Measurements from ENCODE around the gene TCP11L2. TPM values are rescaled to one million over a fixed set of nuclear protein-coding genes. Genes with fewer than 3 reads are reported as not detected.

The TCP11L2 gene
- polyA plus RNA-seq, 2 donors: 10.6 to 19.4 TPM

DNA sequence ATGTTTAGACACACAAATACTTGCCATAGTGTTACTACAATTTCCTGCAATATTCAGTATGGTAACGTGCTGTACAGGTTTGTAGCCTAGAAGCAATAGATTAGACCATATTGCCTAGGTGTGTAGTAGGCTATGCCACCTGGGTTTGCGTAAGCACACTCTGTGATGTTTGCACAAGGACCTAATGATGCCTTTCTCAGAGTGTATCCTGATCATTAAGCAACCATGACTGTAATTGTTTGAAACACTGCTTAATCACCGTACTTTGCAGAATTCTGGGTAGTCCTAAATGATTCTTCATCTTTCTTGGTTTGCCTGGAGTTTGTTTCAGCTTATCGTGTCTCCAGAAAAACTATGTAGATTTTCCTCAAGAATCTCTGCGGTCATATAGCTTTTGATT lies 11.2 kb upstream of the TCP11L2 start:
- no peaks in the 10 kb centered on the region for H3K27me3 ChIP-seq (ENCODE audit: control insufficient read depth in 1 of 2, insufficient read depth in 2 of 2, low read length in 2 of 2)
- H3K4me1 ChIP-seq (ENCODE audit: control insufficient read depth in 2 of 2, insufficient read depth in 2 of 2, low read length in 1 of 2): peaks cover 0 to 2% of the 10 kb centered on the region in 2 donors
- H3K27ac ChIP-seq (ENCODE audit: low read depth in 2 of 2, low read length in 1 of 2): no peak overlapping the region
- no peaks in the 10 kb centered on the region for H3K36me3 ChIP-seq (ENCODE audit: control insufficient read depth in 2 of 2, insufficient read depth in 2 of 2, low read length in 1 of 2)
- 58 to 71% methylated on average over 5 of the region's 5 CpGs for WGBS, 2 donors
- no peaks in the 10 kb centered on the region for H3K9me3 ChIP-seq (ENCODE audit: control insufficient read depth in 2 of 2, insufficient read depth in 1 of 2, low read depth in 1 of 2, low read length in 1 of 2)
- no peak overlapping the region for H3K4me3 ChIP-seq (ENCODE audit: low read depth in 1 of 2, low read length in 2 of 2)

DNA sequence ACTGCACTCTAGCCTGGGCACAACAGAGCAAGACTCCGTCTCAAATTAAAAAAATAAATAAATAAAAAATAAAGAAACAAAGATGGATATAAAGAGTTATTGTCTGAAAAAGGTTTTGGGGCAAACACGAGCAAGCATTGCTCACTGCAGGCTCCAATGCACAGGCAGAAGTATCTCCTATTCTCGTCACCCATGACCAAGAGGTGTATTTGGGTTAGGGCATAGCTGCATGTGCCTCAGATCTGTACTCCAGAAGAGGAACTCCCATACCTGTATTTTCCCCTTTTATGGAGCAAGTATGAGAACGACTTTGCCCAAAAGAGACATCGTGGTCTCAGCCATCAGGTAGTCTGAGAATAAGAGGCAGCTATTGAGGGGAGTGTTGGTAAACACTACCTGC lies 10.2 kb upstream of the TCP11L2 start:
- peaks cover 0 to 2% of the 10 kb centered on the region in 2 donors for H3K4me1 ChIP-seq (ENCODE audit: control insufficient read depth in 2 of 2, insufficient read depth in 2 of 2, low read length in 1 of 2)
- H3K9me3 ChIP-seq (ENCODE audit: control insufficient read depth in 2 of 2, insufficient read depth in 1 of 2, low read depth in 1 of 2, low read length in 1 of 2): no peaks in the 10 kb centered on the region
- H3K36me3 ChIP-seq (ENCODE audit: control insufficient read depth in 2 of 2, insufficient read depth in 2 of 2, low read length in 1 of 2): no peaks in the 10 kb centered on the region
- H3K4me3 ChIP-seq (ENCODE audit: low read depth in 1 of 2, low read length in 2 of 2): no peak overlapping the region
- H3K27me3 ChIP-seq (ENCODE audit: control insufficient read depth in 1 of 2, insufficient read depth in 2 of 2, low read length in 2 of 2): no peaks in the 10 kb centered on the region
- H3K27ac ChIP-seq (ENCODE audit: low read depth in 2 of 2, low read length in 1 of 2): no peak overlapping the region
- 93% methylated on average over 5 of the region's 5 CpGs for WGBS, 2 donors

DNA sequence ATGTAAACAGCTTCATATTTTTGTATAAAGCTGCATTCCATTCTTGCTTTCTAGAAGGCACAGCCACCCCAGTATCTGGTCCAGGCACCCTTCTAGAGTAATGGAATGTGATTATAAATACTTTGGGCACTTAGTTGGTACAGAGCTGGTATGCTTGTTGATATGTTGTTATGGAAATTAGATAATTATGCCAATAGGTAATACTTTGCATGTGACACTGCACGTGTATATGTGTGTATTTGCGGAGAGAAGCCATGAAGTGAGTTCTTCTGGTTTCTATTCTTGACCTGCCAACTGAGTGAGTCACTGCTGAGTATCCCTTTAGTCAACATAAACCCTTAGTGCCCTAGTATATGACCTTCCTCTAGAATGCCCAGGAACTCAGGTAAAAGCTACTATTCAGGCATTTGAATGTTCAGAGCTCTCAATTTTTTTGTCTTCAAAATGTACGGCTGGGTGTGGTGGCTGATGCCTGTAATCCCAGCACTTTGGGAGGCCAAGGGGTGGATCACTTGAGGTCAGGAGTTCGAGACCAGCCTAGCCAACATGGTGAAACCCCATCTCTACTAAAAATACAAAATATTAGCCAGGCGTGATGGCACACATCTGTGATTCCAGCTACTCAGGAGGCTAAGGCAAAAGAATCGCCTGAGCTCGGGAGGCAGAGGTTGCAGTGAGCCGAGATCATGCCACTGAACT lies 6.2 kb upstream of the TCP11L2 start:
- 75 to 81% methylated on average over 8 of the region's 8 CpGs for WGBS, 2 donors
- no peaks in the 10 kb centered on the region for H3K9me3 ChIP-seq (ENCODE audit: control insufficient read depth in 2 of 2, insufficient read depth in 1 of 2, low read depth in 1 of 2, low read length in 1 of 2)
- H3K4me1 ChIP-seq (ENCODE audit: control insufficient read depth in 2 of 2, insufficient read depth in 2 of 2, low read length in 1 of 2): no peaks in the 10 kb centered on the region
- no peaks in the 10 kb centered on the region for H3K36me3 ChIP-seq (ENCODE audit: control insufficient read depth in 2 of 2, insufficient read depth in 2 of 2, low read length in 1 of 2)
- H3K27me3 ChIP-seq (ENCODE audit: control insufficient read depth in 1 of 2, insufficient read depth in 2 of 2, low read length in 2 of 2): no peaks in the 10 kb centered on the region
- H3K4me3 ChIP-seq (ENCODE audit: low read depth in 1 of 2, low read length in 2 of 2): no peak overlapping the region
- H3K27ac ChIP-seq (ENCODE audit: low read depth in 2 of 2, low read length in 1 of 2): peak overlapping the region; percentile 63 to 74

DNA sequence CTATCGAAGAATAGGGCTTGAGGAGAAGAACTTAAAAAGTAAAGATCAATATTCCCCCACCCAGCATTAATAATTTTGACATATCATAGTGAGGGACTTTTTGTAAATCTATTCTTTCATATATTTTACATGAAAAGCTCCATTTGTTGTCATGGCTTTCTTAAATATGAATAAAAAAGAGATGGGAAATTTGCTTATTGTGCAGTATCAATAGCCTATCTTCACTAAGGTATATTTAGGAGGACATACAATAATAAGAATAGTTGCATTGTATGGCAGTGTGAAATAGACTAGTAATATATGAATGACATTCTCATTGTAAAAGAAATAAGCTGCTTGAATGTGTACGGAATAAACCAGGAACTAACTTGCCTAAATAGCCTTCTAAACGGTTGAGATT lies 5.5 kb upstream of the TCP11L2 start:
- Histone ChIP-seq H3K9me3 (ENCODE audit: control insufficient read depth in 2 of 2, insufficient read depth in 1 of 2, low read depth in 1 of 2, low read length in 1 of 2) (no peaks in the 10 kb centered on the region), H3K27me3 (ENCODE audit: control insufficient read depth in 1 of 2, insufficient read depth in 2 of 2, low read length in 2 of 2) (no peaks in the 10 kb centered on the region), H3K4me1 (ENCODE audit: control insufficient read depth in 2 of 2, insufficient read depth in 2 of 2, low read length in 1 of 2) (peaks cover 0 to 3% of the 10 kb centered on the region in 2 donors), H3K36me3 (ENCODE audit: control insufficient read depth in 2 of 2, insufficient read depth in 2 of 2, low read length in 1 of 2) (no peaks in the 10 kb centered on the region), H3K27ac (ENCODE audit: low read depth in 2 of 2, low read length in 1 of 2) (no peak overlapping the region), H3K4me3 (ENCODE audit: low read depth in 1 of 2, low read length in 2 of 2) (no peak overlapping the region)
- 78 to 80% methylated on average over 3 of the region's 3 CpGs for WGBS, 2 donors

DNA sequence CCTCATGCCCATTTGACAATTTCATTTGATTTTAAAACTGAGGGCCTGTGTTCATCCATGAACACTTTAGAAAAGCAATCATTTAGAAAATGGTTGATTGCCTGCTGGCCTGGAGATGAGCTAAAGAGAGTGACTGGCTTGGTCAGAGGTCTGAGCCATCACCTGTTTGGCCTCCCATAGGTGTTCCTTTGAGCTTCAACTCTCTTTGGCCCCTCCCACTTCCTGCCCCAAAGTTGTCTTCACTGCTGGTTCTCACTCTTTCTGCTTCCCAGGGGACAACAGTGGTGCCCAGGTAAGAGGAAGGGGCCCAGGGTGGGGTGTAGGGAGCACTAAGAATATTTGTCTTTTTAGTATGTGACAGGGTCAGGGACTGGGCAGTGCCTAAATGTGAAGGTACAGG lies 4.9 kb upstream of the TCP11L2 start:
- H3K27ac ChIP-seq (ENCODE audit: low read depth in 2 of 2, low read length in 1 of 2): peak overlapping the region in 1 of 2 donors; percentile 66
- H3K4me1 ChIP-seq (ENCODE audit: control insufficient read depth in 2 of 2, insufficient read depth in 2 of 2, low read length in 1 of 2): peaks cover 0 to 3% of the 10 kb centered on the region in 2 donors
- H3K4me3 ChIP-seq (ENCODE audit: low read depth in 1 of 2, low read length in 2 of 2): no peak overlapping the region
- H3K36me3 ChIP-seq (ENCODE audit: control insufficient read depth in 2 of 2, insufficient read depth in 2 of 2, low read length in 1 of 2): no peaks in the 10 kb centered on the region
- H3K27me3 ChIP-seq (ENCODE audit: control insufficient read depth in 1 of 2, insufficient read depth in 2 of 2, low read length in 2 of 2): no peaks in the 10 kb centered on the region
- H3K9me3 ChIP-seq (ENCODE audit: control insufficient read depth in 2 of 2, insufficient read depth in 1 of 2, low read depth in 1 of 2, low read length in 1 of 2): no peaks in the 10 kb centered on the region

DNA sequence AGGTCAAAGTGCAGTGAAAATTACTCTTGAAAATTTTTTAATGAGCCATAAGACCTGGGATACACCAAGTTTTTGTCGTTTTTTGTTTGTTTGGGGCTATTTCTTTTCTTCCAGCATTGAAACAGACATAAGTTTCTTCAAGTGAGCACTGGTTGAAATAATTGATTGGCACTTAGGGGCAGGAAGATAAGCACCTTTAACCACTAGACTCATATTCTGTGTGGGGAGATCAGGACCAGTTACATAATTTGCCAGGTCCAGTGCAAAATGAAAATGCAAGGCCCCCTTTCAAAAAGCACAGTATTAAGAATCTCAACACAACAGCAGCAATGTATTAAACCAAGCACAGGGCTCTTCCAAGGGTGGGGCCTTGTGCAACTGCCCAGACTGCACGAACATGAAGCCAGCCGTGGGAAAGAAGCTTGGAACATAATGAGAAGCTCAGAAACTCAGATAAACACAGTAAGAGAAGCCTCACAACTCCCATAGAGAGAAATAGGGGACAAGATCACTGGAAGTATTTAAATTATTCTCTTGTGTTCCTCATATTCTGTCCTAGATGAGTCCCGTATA lies 3.2 kb upstream of the TCP11L2 start:
- H3K27me3 ChIP-seq (ENCODE audit: control insufficient read depth in 1 of 2, insufficient read depth in 2 of 2, low read length in 2 of 2): no peaks in the 10 kb centered on the region
- no peaks in the 10 kb centered on the region for H3K9me3 ChIP-seq (ENCODE audit: control insufficient read depth in 2 of 2, insufficient read depth in 1 of 2, low read depth in 1 of 2, low read length in 1 of 2)
- no peaks in the 10 kb centered on the region for H3K36me3 ChIP-seq (ENCODE audit: control insufficient read depth in 2 of 2, insufficient read depth in 2 of 2, low read length in 1 of 2)
- H3K27ac ChIP-seq (ENCODE audit: low read depth in 2 of 2, low read length in 1 of 2): peak overlapping the region; percentile 82 to 89
- peak overlapping the region in 1 of 2 donors; percentile 39 for H3K4me3 ChIP-seq (ENCODE audit: low read depth in 1 of 2, low read length in 2 of 2)
- 27 to 35% methylated on average over 4 of the region's 4 CpGs for WGBS, 2 donors
- peaks cover 0 to 9% of the 10 kb centered on the region in 2 donors for H3K4me1 ChIP-seq (ENCODE audit: control insufficient read depth in 2 of 2, insufficient read depth in 2 of 2, low read length in 1 of 2)

DNA sequence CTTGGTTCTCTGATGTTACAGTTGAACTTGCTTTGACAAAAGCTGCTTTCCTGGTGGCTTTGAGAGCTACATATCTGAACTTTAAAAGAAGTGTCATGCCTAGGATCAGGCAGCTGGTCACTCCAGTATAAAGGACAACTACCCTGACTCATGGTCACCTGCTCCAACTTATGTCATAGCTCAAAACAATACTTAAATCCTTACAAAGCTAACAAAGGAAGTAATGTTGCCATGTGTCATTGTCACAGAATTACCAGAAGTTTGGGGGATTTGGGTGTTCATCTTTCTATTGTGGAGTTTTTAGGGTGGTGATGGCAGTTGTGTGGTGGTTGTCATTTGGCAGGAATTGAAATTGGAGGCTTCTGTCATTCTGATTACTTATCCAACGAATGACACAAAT lies 1.8 kb upstream of the TCP11L2 start:
- H3K4me3 ChIP-seq (ENCODE audit: low read depth in 1 of 2, low read length in 2 of 2): peak overlapping the region in 1 of 2 donors; percentile 99
- 42 to 45% methylated on average over 1 of the region's 1 CpG for WGBS, 2 donors
- peaks cover 0 to 12% of the 10 kb centered on the region in 2 donors for H3K4me1 ChIP-seq (ENCODE audit: control insufficient read depth in 2 of 2, insufficient read depth in 2 of 2, low read length in 1 of 2)
- no peaks in the 10 kb centered on the region for H3K9me3 ChIP-seq (ENCODE audit: control insufficient read depth in 2 of 2, insufficient read depth in 1 of 2, low read depth in 1 of 2, low read length in 1 of 2)
- no peaks in the 10 kb centered on the region for H3K27me3 ChIP-seq (ENCODE audit: control insufficient read depth in 1 of 2, insufficient read depth in 2 of 2, low read length in 2 of 2)
- no peaks in the 10 kb centered on the region for H3K36me3 ChIP-seq (ENCODE audit: control insufficient read depth in 2 of 2, insufficient read depth in 2 of 2, low read length in 1 of 2)
- peak overlapping the region; percentile 85 to 99 for H3K27ac ChIP-seq (ENCODE audit: low read depth in 2 of 2, low read length in 1 of 2)

DNA sequence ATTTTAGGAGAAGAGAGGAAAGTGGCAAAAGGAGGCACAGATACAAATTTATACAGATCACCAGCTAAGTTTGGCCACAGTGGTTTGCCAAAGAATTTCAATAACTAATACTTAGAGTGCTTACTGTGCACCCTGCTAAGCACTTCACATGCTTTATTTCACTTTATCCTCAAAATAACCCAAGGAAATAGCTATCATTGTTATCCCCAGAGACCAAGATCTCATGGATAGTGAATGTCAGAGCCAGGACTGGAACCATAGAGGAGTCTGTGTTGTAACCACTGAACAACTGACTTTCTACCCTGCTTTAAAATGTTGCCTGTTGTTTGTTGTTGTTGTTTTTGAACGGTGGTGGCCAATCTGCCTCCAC lies 1.3 kb upstream of the TCP11L2 start:
- WGBS, 2 donors: 0 to 19% methylated on average over 1 of the region's 1 CpG
- Histone ChIP-seq H3K4me1 (ENCODE audit: control insufficient read depth in 2 of 2, insufficient read depth in 2 of 2, low read length in 1 of 2) (peaks cover 0 to 12% of the 10 kb centered on the region in 2 donors), H3K27me3 (ENCODE audit: control insufficient read depth in 1 of 2, insufficient read depth in 2 of 2, low read length in 2 of 2) (no peaks in the 10 kb centered on the region), H3K27ac (ENCODE audit: low read depth in 2 of 2, low read length in 1 of 2) (peak overlapping the region; percentile 99 to 100), H3K4me3 (ENCODE audit: low read depth in 1 of 2, low read length in 2 of 2) (peak overlapping the region in 1 of 2 donors; percentile 99), H3K36me3 (ENCODE audit: control insufficient read depth in 2 of 2, insufficient read depth in 2 of 2, low read length in 1 of 2) (no peaks in the 10 kb centered on the region), H3K9me3 (ENCODE audit: control insufficient read depth in 2 of 2, insufficient read depth in 1 of 2, low read depth in 1 of 2, low read length in 1 of 2) (no peaks in the 10 kb centered on the region)

DNA sequence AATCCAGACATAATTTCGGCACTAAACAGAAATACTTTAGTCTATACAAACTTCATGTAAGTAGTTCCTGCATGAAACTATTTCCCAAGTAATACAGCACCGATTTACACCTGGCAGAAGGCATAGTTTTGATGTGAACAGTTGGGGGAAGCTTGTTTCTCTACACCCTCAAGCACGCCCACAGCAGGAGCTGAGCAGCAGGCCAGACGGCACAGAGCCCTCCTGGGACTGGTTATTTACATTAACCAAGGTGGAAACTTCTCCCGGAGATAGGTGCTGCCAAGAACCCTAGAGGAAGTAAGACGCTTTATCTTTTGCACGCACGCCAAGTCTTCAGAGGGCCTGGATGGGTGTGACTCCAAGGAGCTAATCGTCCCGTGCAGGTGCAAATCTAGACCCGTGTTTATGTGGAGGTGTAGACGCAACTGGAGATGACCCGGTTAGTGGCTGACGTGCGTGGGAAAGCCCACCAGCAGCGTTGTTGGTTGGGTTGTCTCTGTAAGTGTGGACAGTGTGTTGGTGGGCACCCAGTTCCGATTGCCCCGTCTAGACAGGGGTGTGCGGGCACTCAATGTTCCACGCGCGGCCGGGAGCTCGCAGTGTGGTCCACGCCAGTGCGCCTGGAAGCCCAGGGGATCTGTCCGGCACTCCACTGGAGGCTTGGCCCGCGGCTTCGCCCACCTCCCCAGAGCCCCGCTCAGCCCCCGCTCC lies 767 bp upstream of the TCP11L2 start:
- H3K27me3 ChIP-seq (ENCODE audit: control insufficient read depth in 1 of 2, insufficient read depth in 2 of 2, low read length in 2 of 2): no peaks in the 10 kb centered on the region
- H3K27ac ChIP-seq (ENCODE audit: low read depth in 2 of 2, low read length in 1 of 2): peak overlapping the region; percentile 99 to 100
- peak overlapping the region; percentile 66 to 99 for H3K4me3 ChIP-seq (ENCODE audit: low read depth in 1 of 2, low read length in 2 of 2)
- no peaks in the 10 kb centered on the region for H3K9me3 ChIP-seq (ENCODE audit: control insufficient read depth in 2 of 2, insufficient read depth in 1 of 2, low read depth in 1 of 2, low read length in 1 of 2)
- WGBS, 2 donors: 1 to 2% methylated on average over 26 to 32 of the region's 32 CpGs
- H3K36me3 ChIP-seq (ENCODE audit: control insufficient read depth in 2 of 2, insufficient read depth in 2 of 2, low read length in 1 of 2): no peaks in the 10 kb centered on the region
- peaks cover 0 to 12% of the 10 kb centered on the region in 2 donors for H3K4me1 ChIP-seq (ENCODE audit: control insufficient read depth in 2 of 2, insufficient read depth in 2 of 2, low read length in 1 of 2)

Data from esophagus (tissue), 2 donors.